HCT116 (cell line): Measurements from ENCODE around the gene SERTAD1. TPM values are rescaled to one million over a fixed set of nuclear protein-coding genes. Genes with fewer than 3 reads are reported as not detected.

Source experiments
- ATAC-seq: fragments of 200-7000 bp; cut with Tn5 transposase; 2 replicates; pipeline ENCODE4 v1.9.1; 2020; ENCODE audit warnings: mild to moderate bottlenecking, moderate library complexity
- BruUV-seq: library from RNA; stranded (reverse); fragments of 400-500 nt; replicated peaks from 2 replicates; lab custom pipeline; 2021; lab: Mats Ljungman, UMichigan
- CTCF ChIA-PET: fragments of 300-600 bp; sonication (Branson Sonifier 250); formaldehyde crosslinking; loops from one replicate; lab custom pipeline; 2021; ENCODE audit warnings: antibody characterized with exemption; lab: Charles Lee
- POLR2A ChIA-PET: fragments of 300-600, 350-600 bp; sonication (Branson Sonifier 250); formaldehyde crosslinking; loops from one replicate; lab custom pipeline; 2021; ENCODE audit warnings: antibody characterized with exemption; lab: Charles Lee
- RAD21 ChIA-PET, 2 experiments: fragments of 300-600 bp; sonication (Branson Sonifier 250); formaldehyde crosslinking; loops; one replicate each; lab custom pipeline; 2023; ENCODE audit warnings: low total read pairs in 2 of 2; ENCODE audit not compliant: uncharacterized antibody in 2 of 2, unreplicated experiment in 2 of 2, low non-redundant PET in 1 of 2; lab: Charles Lee
- DNase-seq: peaks from one replicate; pipeline ENCODE4 v3.0.0-alpha.2; 2010; ENCODE audit warnings: low read depth, low spot score
- H2AFZ ChIP-seq: fragments of 200-600 bp; shearing (Covaris generic), sonication (generic); 2 replicates; pipeline ENCODE4 v1.6.1; 2017; ENCODE audit warnings: low read depth, mixed run types, mixed read lengths, antibody characterized with exemption, low read length; ENCODE audit not compliant: poor library complexity, severe bottlenecking
- H3K27ac ChIP-seq: 2 replicates; pipeline ENCODE4 v1.5.1; 2012; ENCODE audit warnings: low read depth, low read length
- H3K27me3 ChIP-seq: fragments of 200-600 bp; sonication (generic); 2 replicates; pipeline ENCODE4 v1.6.1; 2016; ENCODE audit warnings: mixed run types, low read length, mixed read lengths; ENCODE audit not compliant: insufficient read depth
- H3K36me3 ChIP-seq, 2 experiments: fragments of 200-500 bp in 1 of 2; fragments of 200-600 bp in 1 of 2; sonication (Bioruptor generic) in 1 of 2; sonication (generic) in 1 of 2; 2 replicates each; pipeline versions ENCODE4 v1.5.1 to v1.6.1; 2014 to 2016; ENCODE audit warnings: low read length in 2 of 2, inconsistent platforms in 1 of 2, mixed read lengths in 1 of 2, mixed run types in 1 of 2; ENCODE audit not compliant: insufficient read depth in 2 of 2, control insufficient read depth in 1 of 2
- H3K4me1 ChIP-seq, 2 experiments: fragments of 200-600 bp in 1 of 2; sonication (generic) in 1 of 2; 2 replicates each; pipeline versions ENCODE4 v1.5.1 to v1.6.1; 2012 to 2017; ENCODE audit warnings: low read length in 2 of 2, inconsistent platforms in 1 of 2, mild to moderate bottlenecking in 1 of 2, mixed read lengths in 1 of 2, mixed run types in 1 of 2, moderate library complexity in 1 of 2; ENCODE audit not compliant: insufficient read depth in 2 of 2, control insufficient read depth in 1 of 2
- H3K4me2 ChIP-seq: fragments of 200-600 bp; sonication (generic); 2 replicates; pipeline ENCODE4 v1.6.1; 2017; ENCODE audit warnings: mixed run types, low read length, mixed read lengths
- H3K4me3 ChIP-seq, 2 experiments: fragments of 200-600 bp in 1 of 2; sonication (generic) in 1 of 2; replicated peaks in 1 of 2; 2 replicates each; pipeline ENCODE4 v1.5.1; 2011 to 2016; ENCODE audit warnings: low read length in 2 of 2, control low read depth in 1 of 2, low read depth in 1 of 2, mild to moderate bottlenecking in 1 of 2, mixed read lengths in 1 of 2, mixed run types in 1 of 2
- H3K79me2 ChIP-seq: fragments of 200-600 bp; sonication (generic); 2 replicates; pipeline ENCODE4 v1.6.1; 2017; ENCODE audit warnings: mild to moderate bottlenecking, mixed run types, low read length, moderate library complexity, mixed read lengths; ENCODE audit not compliant: insufficient read depth
- H3K9ac ChIP-seq: fragments of 200-600 bp; sonication (generic); 2 replicates; pipeline ENCODE4 v1.6.1; 2016; ENCODE audit warnings: low read length, mixed read lengths
- H3K9me2 ChIP-seq: fragments of 200-600 bp; sonication (generic), shearing (Covaris generic); 2 replicates; pipeline ENCODE4 v1.6.1; 2017; ENCODE audit warnings: mixed run types, mild to moderate bottlenecking, moderate library complexity; ENCODE audit not compliant: insufficient read depth
- H3K9me3 ChIP-seq, 2 experiments: fragments of 200-500 bp in 1 of 2; fragments of 200-600 bp in 1 of 2; sonication (Bioruptor generic) in 1 of 2; sonication (generic) in 1 of 2; 2 replicates each; pipeline ENCODE4 v1.6.1; 2014 to 2017; ENCODE audit warnings: low read length in 2 of 2, mixed read lengths in 2 of 2, inconsistent platforms in 1 of 2, low read depth in 1 of 2, mild to moderate bottlenecking in 1 of 2, mixed run types in 1 of 2, moderate library complexity in 1 of 2; ENCODE audit not compliant: control insufficient read depth in 1 of 2, insufficient read depth in 1 of 2
- H4K20me1 ChIP-seq: fragments of 200-600 bp; sonication (generic), shearing (Covaris generic); 2 replicates; pipeline ENCODE4 v1.6.1; 2017; ENCODE audit warnings: mixed run types, mild to moderate bottlenecking, moderate library complexity; ENCODE audit not compliant: insufficient read depth
- CBX3 ChIP-seq: IDR thresholded peaks from 2 replicates; pipeline ENCODE4 v1.6.1; 2012; ENCODE audit warnings: low read depth
- CEBPB ChIP-seq: IDR thresholded peaks from 2 replicates; pipeline ENCODE4 v1.6.1; 2012; ENCODE audit warnings: low read depth
- EGR1 ChIP-seq: IDR thresholded peaks from 2 replicates; pipeline ENCODE4 v1.6.1; 2012; ENCODE audit warnings: low read depth
- FOSL1 ChIP-seq: IDR thresholded peaks from 2 replicates; pipeline ENCODE4 v1.6.1; 2012; ENCODE audit warnings: low read depth
- POLR2A ChIP-seq: IDR thresholded peaks from 2 replicates; pipeline ENCODE4 v1.7.0; 2011; ENCODE audit warnings: borderline replicate concordance; ENCODE audit not compliant: insufficient read depth, insufficient read length; ENCODE audit errors: extremely low read depth
- POLR2AphosphoS5 ChIP-seq: IDR thresholded peaks from 2 replicates; pipeline ENCODE4 v1.6.1; 2011; ENCODE audit warnings: mild to moderate bottlenecking, low read depth, low read length, moderate library complexity
- RAD21 ChIP-seq: IDR thresholded peaks from 2 replicates; pipeline ENCODE4 v1.6.1; 2012; ENCODE audit warnings: low read depth, mild to moderate bottlenecking
- SP1 ChIP-seq: IDR thresholded peaks from 2 replicates; pipeline ENCODE4 v1.6.1; 2012; ENCODE audit warnings: low read depth
- SRF ChIP-seq: IDR thresholded peaks from 2 replicates; pipeline ENCODE4 v1.6.1; 2012; ENCODE audit warnings: low read depth
- TCF7L2 ChIP-seq: IDR thresholded peaks from 2 replicates; pipeline ENCODE4 v1.7.0; 2011; ENCODE audit warnings: borderline replicate concordance, inconsistent platforms; ENCODE audit not compliant: insufficient read depth, insufficient read length; ENCODE audit errors: extremely low read depth
- intact Hi-C: fragments of 100-400 bp; cut with micrococcal nuclease; formaldehyde crosslinking; loops from 2 replicates; pipeline ENCODE4 v1.10.0; 2022
- total RNA-seq: library from RNA; stranded (reverse); gene quantifications from one replicate; pipeline ENCODE4 v1.2.1, GENCODE V29; 2021; ENCODE audit not compliant: unreplicated experiment
- TF ChIP-seq, protein P1 (sequence below): IDR thresholded peaks from 2 replicates; pipeline ENCODE4 v1.6.1; 2011; ENCODE audit warnings: mild to moderate bottlenecking, low read length, moderate library complexity; ENCODE audit not compliant: insufficient replicate concordance; ENCODE audit errors: extremely low read depth
- TF ChIP-seq, protein P2 (sequence below): IDR thresholded peaks from 2 replicates; pipeline ENCODE4 v1.6.1; 2012
- TF ChIP-seq, protein P3 (sequence below): IDR thresholded peaks from 2 replicates; pipeline ENCODE4 v1.6.1; 2012
- TF ChIP-seq, protein P4 (sequence below), 3 experiments: fragments of 200-600 bp in 1 of 3; sonication (generic) in 1 of 3; IDR thresholded peaks in 2 of 3; conservative IDR thresholded peaks in 1 of 3; 2 replicates each; pipeline ENCODE4 v1.5.1; 2012 to 2017; ENCODE audit warnings: low read depth in 2 of 3, low read length in 2 of 3, antibody characterized with exemption in 1 of 3, borderline replicate concordance in 1 of 3, control low read depth in 1 of 3, mild to moderate bottlenecking in 1 of 3, mixed read lengths in 1 of 3, mixed run types in 1 of 3, moderate library complexity in 1 of 3; ENCODE audit not compliant: insufficient read depth in 1 of 3

Gene SERTAD1
- total RNA-seq, 1 experiment from 2014 or later = 30.3 TPM

DNA sequence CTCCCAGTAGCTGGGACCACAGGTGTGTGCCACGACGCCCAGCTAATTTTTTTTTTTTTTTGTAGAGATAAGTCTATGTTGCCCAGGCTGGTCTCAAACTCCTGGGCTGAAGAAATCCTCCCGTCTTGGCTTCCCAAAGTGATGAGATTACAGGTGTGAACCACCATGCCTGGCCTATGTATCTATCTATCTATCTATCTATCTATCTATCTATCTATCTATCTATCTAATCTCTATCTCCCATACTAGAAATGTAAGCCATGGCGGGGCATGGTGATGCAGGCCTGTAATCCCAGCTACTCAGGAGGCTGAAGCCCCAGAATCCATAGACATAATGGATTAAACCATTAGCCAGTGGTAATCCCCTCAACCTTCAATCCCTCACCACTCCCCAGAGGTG lies 24.9 kb upstream of the SERTAD1 start:
- Histone ChIP-seq H3K27ac (no peak overlapping the region), H3K9me2 (no peaks in the 10 kb centered on the region), H3K9ac (no peak overlapping the region), H3K4me2 (no peak overlapping the region), H3K4me3 (no peak overlapping the region), H4K20me1 (no peaks in the 10 kb centered on the region), H3K79me2 (no peaks in the 10 kb centered on the region), H3K36me3 (peaks cover 6 to 12% of the 10 kb centered on the region in 2 experiments), H2AFZ (no peak overlapping the region), H3K9me3 (no peaks in the 10 kb centered on the region), H3K4me1 (peaks cover 11 to 18% of the 10 kb centered on the region in 2 experiments), H3K27me3 (no peaks in the 10 kb centered on the region)
- TF ChIP-seq CEBPB (no peak), POLR2A (no peak), SP1 (no peak), RAD21 (no peak), POLR2AphosphoS5 (no peak), CBX3 (no peak)
- TF ChIP-seq, protein P1, sequence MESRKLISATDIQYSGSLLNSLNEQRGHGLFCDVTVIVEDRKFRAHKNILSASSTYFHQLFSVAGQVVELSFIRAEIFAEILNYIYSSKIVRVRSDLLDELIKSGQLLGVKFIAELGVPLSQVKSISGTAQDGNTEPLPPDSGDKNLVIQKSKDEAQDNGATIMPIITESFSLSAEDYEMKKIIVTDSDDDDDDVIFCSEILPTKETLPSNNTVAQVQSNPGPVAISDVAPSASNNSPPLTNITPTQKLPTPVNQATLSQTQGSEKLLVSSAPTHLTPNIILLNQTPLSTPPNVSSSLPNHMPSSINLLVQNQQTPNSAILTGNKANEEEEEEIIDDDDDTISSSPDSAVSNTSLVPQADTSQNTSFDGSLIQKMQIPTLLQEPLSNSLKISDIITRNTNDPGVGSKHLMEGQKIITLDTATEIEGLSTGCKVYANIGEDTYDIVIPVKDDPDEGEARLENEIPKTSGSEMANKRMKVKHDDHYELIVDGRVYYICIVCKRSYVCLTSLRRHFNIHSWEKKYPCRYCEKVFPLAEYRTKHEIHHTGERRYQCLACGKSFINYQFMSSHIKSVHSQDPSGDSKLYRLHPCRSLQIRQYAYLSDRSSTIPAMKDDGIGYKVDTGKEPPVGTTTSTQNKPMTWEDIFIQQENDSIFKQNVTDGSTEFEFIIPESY = no peak
- TF ChIP-seq, protein P2, sequence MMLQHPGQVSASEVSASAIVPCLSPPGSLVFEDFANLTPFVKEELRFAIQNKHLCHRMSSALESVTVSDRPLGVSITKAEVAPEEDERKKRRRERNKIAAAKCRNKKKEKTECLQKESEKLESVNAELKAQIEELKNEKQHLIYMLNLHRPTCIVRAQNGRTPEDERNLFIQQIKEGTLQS = no peak
- ChIA-PET POLR2A (no interaction called here), RAD21 (no interaction called here), CTCF (no interaction called here)
- no TSS peak for BruUV-seq
- intact Hi-C loops = no loop called here
- DNase-seq (no peak), ATAC-seq (no peak)

DNA sequence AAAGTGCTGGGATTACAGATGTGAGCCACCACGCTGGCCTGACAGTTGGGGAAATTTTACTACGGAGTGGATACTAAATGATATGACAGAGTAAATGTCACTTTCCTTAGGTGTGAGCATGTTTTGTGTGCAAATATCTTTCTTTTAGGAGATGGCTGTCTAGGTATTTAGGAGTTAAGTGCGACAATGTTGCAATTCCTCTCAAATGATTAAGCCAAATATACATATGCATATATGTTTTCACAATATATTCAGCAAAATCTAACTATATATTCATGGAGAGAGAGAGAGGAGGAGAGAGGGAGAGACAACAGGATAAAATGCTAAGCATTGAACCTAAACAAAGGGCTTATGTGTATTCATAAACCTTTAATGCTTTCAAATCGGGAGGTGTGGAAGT lies 23.7 kb upstream of the SERTAD1 start:
- ChIA-PET CTCF (no interaction called here), POLR2A (no interaction called here), RAD21 (no interaction called here)
- no peak overlapping the region for H3K4me2 ChIP-seq
- H3K4me1 ChIP-seq = peaks cover 20 to 28% of the 10 kb centered on the region in 2 experiments
- H3K36me3 ChIP-seq = peaks cover 3 to 5% of the 10 kb centered on the region in 2 experiments; a peak in 1 of 4 replicates
- H3K9ac ChIP-seq = no peak overlapping the region
- H3K79me2 ChIP-seq = no peaks in the 10 kb centered on the region
- no peak overlapping the region for H2AFZ ChIP-seq
- no peak overlapping the region for H3K4me3 ChIP-seq
- no peaks in the 10 kb centered on the region for H3K9me3 ChIP-seq
- H3K27ac ChIP-seq = no peak overlapping the region
- no peak for DNase-seq
- H3K9me2 ChIP-seq = no peaks in the 10 kb centered on the region
- no peak for TF ChIP-seq TCF7L2
- TF ChIP-seq, protein P3, sequence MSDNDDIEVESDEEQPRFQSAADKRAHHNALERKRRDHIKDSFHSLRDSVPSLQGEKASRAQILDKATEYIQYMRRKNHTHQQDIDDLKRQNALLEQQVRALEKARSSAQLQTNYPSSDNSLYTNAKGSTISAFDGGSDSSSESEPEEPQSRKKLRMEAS = no peak
- TF ChIP-seq EGR1 = no peak
- no peak for TF ChIP-seq SP1
- no peak for TF ChIP-seq FOSL1
- no peak for TF ChIP-seq SRF
- TF ChIP-seq, protein P4, sequence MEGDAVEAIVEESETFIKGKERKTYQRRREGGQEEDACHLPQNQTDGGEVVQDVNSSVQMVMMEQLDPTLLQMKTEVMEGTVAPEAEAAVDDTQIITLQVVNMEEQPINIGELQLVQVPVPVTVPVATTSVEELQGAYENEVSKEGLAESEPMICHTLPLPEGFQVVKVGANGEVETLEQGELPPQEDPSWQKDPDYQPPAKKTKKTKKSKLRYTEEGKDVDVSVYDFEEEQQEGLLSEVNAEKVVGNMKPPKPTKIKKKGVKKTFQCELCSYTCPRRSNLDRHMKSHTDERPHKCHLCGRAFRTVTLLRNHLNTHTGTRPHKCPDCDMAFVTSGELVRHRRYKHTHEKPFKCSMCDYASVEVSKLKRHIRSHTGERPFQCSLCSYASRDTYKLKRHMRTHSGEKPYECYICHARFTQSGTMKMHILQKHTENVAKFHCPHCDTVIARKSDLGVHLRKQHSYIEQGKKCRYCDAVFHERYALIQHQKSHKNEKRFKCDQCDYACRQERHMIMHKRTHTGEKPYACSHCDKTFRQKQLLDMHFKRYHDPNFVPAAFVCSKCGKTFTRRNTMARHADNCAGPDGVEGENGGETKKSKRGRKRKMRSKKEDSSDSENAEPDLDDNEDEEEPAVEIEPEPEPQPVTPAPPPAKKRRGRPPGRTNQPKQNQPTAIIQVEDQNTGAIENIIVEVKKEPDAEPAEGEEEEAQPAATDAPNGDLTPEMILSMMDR (IDR thresholded peaks at IDR 0.05 in 2 of 3, conservative IDR thresholded peaks at IDR 0.05 in 1 of 3; ENCODE audit: borderline replicate concordance in 1 of 3, insufficient read depth in 1 of 3, low read depth in 2 of 3, low read length in 2 of 3) = no peak
- TF ChIP-seq POLR2AphosphoS5 = no peak
- TF ChIP-seq, all 23 proteins: peak for 0
- no peaks in the 10 kb centered on the region for H4K20me1 ChIP-seq
- no peak for ATAC-seq
- no TSS peak for BruUV-seq
- intact Hi-C loops = no loop called here
- no peaks in the 10 kb centered on the region for H3K27me3 ChIP-seq
